T-helper 1 cell (primary cell): ENCODE measurements around the gene CCDC121.
"Not testable (repeated sequence)": the region's sequence is repeated elsewhere in the genome, so short reads cannot be mapped to it uniquely, and the experiment has no call there.

Experiments used
- DNase-seq, 5 donors: peaks; one replicate each; pipeline ENCODE4 v3.0.0-alpha.2; 2012 to 2020

CCDC121 gene

GRCh38 chr2:27636766-27637165 is 8.0 kb upstream of the CCDC121 start:
- DNase-seq: no peak

- DNase-seq: no peak
Measured at GRCh38 chr2:27634291-27634690, 5.5 kb upstream of the CCDC121 start.

GRCh38 chr2:27630257-27630656 is 1.4 kb upstream of the CCDC121 start:
- DNase-seq: not testable (repeated sequence)

GRCh38 chr2:27627963-27628766 is 647 bp downstream of the CCDC121 start:
- peak in 1 of 5 donors; percentile 7 for DNase-seq

GRCh38 chr2:27626921-27627320 is 1.9 kb downstream of the CCDC121 start:
- not testable (repeated sequence) for DNase-seq

- not testable (repeated sequence) for DNase-seq
Measured at GRCh38 chr2:27626323-27626722, 2.5 kb downstream of the CCDC121 start.

- no peak for DNase-seq
Measured at GRCh38 chr2:27624943-27625342, 3.9 kb downstream of the CCDC121 start.

- no peak for DNase-seq
Measured at GRCh38 chr2:27622921-27623384, 5.9 kb downstream of the CCDC121 start.

- no peak for DNase-seq
Measured at GRCh38 chr2:27621524-27621923, 7.3 kb downstream of the CCDC121 start.

GRCh38 chr2:27615316-27615715 is 13.5 kb downstream of the CCDC121 start:
- no peak for DNase-seq

- DNase-seq: no peak
Measured at GRCh38 chr2:27613985-27614384, 14.8 kb downstream of the CCDC121 start.

- no peak for DNase-seq
Measured at GRCh38 chr2:27606611-27607010, 22.2 kb downstream of the CCDC121 start.

GRCh38 chr2:27596627-27597026 is 32.2 kb downstream of the CCDC121 start:
- DNase-seq: no peak

GRCh38 chr2:27595412-27595811 is 33.4 kb downstream of the CCDC121 start:
- not testable (repeated sequence) for DNase-seq

- not testable (repeated sequence) for DNase-seq
Measured at GRCh38 chr2:27594020-27594703, 34.6 kb downstream of the CCDC121 start.

- DNase-seq: no peak
Measured at GRCh38 chr2:27593240-27593639, 35.6 kb downstream of the CCDC121 start.

- DNase-seq: no peak
Measured at GRCh38 chr2:27591745-27592144, 37.1 kb downstream of the CCDC121 start.

- no peak for DNase-seq
Measured at GRCh38 chr2:27588308-27588707, 40.5 kb downstream of the CCDC121 start.

- DNase-seq: no peak
Measured at GRCh38 chr2:27587025-27587424, 41.8 kb downstream of the CCDC121 start.

GRCh38 chr2:27584597-27584996 is 44.2 kb downstream of the CCDC121 start:
- no peak for DNase-seq

GRCh38 chr2:27583390-27583915 is 45.4 kb downstream of the CCDC121 start:
- no peak for DNase-seq

- DNase-seq: peak; percentile 56 to 93 (median 66)
Measured at GRCh38 chr2:27582695-27583389, 46.0 kb downstream of the CCDC121 start, which contains the start of gene ZNF512. Gene ZNF512, plus strand, starts transcription at chr2:27583042. Its CDS starts 71 bp downstream, at chr2:27583113.

- no peak for DNase-seq
Measured at GRCh38 chr2:27582129-27582694, 46.6 kb downstream of the CCDC121 start.
